Fibroblast of skin of right biceps (primary cell): ENCODE measurements around the gene MLX.
"Not testable (repeated sequence)": the region's sequence is repeated elsewhere in the genome, so short reads cannot be mapped to it uniquely, and the experiment has no call there.

Experiments used
- DNase-seq: peaks from one replicate; pipeline ENCODE4 v3.0.0-alpha.2; 2013

Gene MLX

GRCh38 chr17:42536372-42537155 is 30.3 kb upstream of the MLX start:
- peak; percentile 78 for DNase-seq

GRCh38 chr17:42537156-42537805 is 29.6 kb upstream of the MLX start:
- DNase-seq: no peak

GRCh38 chr17:42537826-42538451 is 29.0 kb upstream of the MLX start:
- no peak for DNase-seq

GRCh38 chr17:42538482-42538881 is 28.4 kb upstream of the MLX start:
- DNase-seq: no peak

GRCh38 chr17:42540558-42540957 is 26.3 kb upstream of the MLX start:
- DNase-seq: not testable (repeated sequence)

- DNase-seq: no peak
Measured at GRCh38 chr17:42541041-42541833, 25.7 kb upstream of the MLX start.

- no peak for DNase-seq
Measured at GRCh38 chr17:42543190-42544079, 23.5 kb upstream of the MLX start.

GRCh38 chr17:42544874-42545283 is 22.0 kb upstream of the MLX start:
- DNase-seq: no peak

- DNase-seq: not testable (repeated sequence)
Measured at GRCh38 chr17:42545755-42546505, 21.0 kb upstream of the MLX start.

- DNase-seq: no peak
Measured at GRCh38 chr17:42547001-42547461, 19.9 kb upstream of the MLX start.

- no peak for DNase-seq
Measured at GRCh38 chr17:42547698-42548069, 19.2 kb upstream of the MLX start.

GRCh38 chr17:42548070-42548837 is 18.6 kb upstream of the MLX start:
- DNase-seq: peak; percentile 59

- no peak for DNase-seq
Measured at GRCh38 chr17:42548993-42549755, 17.7 kb upstream of the MLX start.

- DNase-seq: not testable (repeated sequence)
Measured at GRCh38 chr17:42552736-42553135, 14.2 kb upstream of the MLX start, which contains the start of gene HSD17B1. TSS of gene HSD17B1 (plus strand) at chr17:42552923. CDS start at chr17:42552934, 11 bp downstream.

- DNase-seq: peak; percentile 19
Measured at GRCh38 chr17:42553161-42553818, 13.6 kb upstream of the MLX start.

- DNase-seq: no peak
Measured at GRCh38 chr17:42553866-42554249, 13.0 kb upstream of the MLX start.

- DNase-seq: peak; percentile 85
Measured at GRCh38 chr17:42554250-42555121, 12.4 kb upstream of the MLX start.

- DNase-seq: no peak
Measured at GRCh38 chr17:42555122-42555622, 11.7 kb upstream of the MLX start.
